H7 (cell line): ENCODE measurements around the gene SLC33A1. TPM values are rescaled to one million over a fixed set of nuclear protein-coding genes. Genes with fewer than 3 reads are reported as not detected.
"Not testable (repeated sequence)": the region's sequence is repeated elsewhere in the genome, so short reads cannot be mapped to it uniquely, and the experiment has no call there.

ENCODE experiments used
- DNase-seq: peaks from one replicate; pipeline ENCODE4 v3.0.0; 2012
- H3K27me3 ChIP-seq: 2 replicates; pipeline ENCODE4 v1.6.0; 2011; ENCODE audit warnings: mild to moderate bottlenecking, low read length; ENCODE audit not compliant: control insufficient read depth, insufficient read depth
- H3K36me3 ChIP-seq: replicated peaks from 2 replicates; pipeline ENCODE4 v1.5.1; 2011; ENCODE audit warnings: low read length; ENCODE audit not compliant: control insufficient read depth, insufficient read depth
- H3K4me3 ChIP-seq: 2 replicates; pipeline ENCODE4 v1.5.1; 2011; ENCODE audit warnings: low read depth, mild to moderate bottlenecking, control low read depth, low read length, moderate library complexity; ENCODE audit not compliant: insufficient read depth
- total RNA-seq: library from RNA; depleted of rRNA; stranded (reverse); fragments of >200 nt; shearing (Covaris generic); gene quantifications from 2 replicates; pipeline ENCODE4 v1.2.3, GENCODE V29; 2014

The SLC33A1 gene
- total RNA-seq, 1 experiment from 2014 or later = 22.9 TPM

DNA sequence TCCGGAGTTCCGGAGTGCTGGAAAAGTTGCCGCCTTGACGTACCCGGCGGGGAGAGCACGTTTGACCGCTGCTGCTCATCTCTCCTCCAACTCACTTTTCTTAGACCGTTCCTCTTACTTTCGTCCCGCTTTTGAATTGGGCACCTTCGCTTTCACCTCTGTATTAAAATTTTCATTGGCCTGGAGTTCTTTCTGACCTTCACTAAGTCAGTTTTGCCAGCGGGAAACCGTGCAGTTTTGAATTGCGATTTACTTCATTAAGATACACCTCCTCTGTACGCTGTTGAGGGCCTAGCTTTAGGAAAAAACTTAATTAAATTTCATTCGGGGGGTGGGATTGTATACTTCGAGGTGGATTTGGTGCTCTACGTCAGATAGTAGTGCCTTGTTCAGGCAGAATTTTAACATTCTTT, 17.5 kb upstream of the SLC33A1 start:
- H3K27me3 ChIP-seq = no peaks in the 10 kb centered on the region
- no peaks in the 10 kb centered on the region for H3K36me3 ChIP-seq
- peak overlapping the region; percentile 93 for H3K4me3 ChIP-seq
- DNase-seq = no peak

DNA sequence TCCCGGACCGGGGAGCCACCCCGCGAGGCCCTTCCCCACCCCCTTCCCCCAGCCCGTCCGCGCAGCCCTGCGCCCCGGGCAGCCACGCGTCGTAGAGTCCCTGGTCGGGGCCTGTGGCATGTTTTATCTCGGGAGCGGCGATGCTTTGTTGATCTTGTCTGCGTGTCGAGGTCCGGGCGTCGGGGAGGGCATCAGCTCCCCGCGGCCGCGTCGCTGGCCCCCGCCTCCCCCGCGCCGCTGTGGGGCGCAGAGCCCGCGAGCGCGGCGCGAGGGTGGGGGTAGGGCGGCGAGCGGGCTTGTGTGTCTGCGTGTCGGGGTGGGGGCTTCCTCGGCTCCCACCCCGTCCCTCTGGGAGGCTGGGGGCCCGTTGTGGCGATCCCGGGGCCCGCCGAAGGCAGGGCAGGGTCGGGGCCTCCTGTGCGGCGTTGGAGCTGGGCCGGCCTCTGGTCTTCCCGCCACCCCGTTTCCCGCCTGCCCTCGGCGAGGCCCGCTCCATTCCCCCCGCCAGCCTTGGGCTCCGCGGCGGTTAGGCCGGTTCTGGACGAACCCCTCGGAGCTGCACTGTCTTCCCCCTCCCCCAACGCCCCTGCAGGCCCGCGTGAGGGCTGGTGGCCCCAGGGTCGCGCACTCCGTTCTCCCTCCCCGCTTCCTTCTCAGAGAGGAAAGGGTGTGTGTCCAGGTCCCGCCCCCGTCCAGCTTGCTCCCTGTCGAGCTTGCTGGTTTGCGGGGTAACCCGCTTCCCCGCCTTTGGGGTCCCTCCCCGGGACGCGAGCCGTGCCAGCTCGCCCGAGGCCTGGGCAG, 16.9 kb upstream of the SLC33A1 start:
- no peaks in the 10 kb centered on the region for H3K36me3 ChIP-seq
- H3K27me3 ChIP-seq = no peaks in the 10 kb centered on the region
- DNase-seq = peak; percentile 75
- H3K4me3 ChIP-seq = peak overlapping the region; percentile 93

DNA sequence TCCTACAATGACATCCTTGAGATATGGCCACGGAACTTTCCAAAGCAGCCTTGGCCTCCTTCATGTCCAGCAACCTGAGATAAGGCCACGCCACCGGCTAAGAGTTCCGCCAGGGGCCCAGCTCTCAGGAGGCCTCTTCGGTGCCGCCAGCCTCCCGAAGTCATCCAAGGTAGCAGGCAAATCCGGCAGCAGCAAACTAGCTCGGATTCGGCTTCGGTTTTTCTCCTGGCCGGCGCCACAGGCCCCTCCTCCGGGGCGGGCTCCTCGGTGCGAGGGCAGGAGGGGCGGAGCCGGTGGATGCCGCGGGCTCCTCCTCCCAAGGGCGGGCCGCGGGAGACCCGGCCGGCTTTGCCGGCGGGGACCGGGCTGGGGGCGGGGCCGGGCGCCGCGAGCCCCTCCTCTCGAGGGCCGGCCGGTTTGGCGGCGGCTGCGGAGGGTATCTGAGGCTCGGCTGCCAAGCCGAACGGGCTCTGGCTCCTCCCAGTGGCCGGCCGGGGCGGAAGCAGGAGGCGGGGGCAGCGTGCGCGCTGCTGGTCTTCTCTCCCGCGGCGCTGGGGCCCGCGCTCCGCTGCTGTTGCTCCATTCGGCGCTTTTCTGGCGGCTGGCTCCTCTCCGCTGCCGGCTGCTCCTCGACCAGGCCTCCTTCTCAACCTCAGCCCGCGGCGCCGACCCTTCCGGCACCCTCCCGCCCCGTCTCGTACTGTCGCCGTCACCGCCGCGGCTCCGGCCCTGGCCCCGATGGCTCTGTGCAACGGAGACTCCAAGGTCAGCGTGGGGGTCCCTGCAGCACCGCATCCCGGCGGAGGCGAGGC, 16.1 kb upstream of the SLC33A1 start, which contains the start of gene GMPS:
Gene GMPS, plus strand, starts transcription at position 518 of the 812 bp plus-strand sequence. Its CDS starts 221 bp downstream, at position 739.
- DNase-seq = peak; percentile 98
- Histone ChIP-seq H3K36me3 (no peaks in the 10 kb centered on the region), H3K27me3 (no peaks in the 10 kb centered on the region), H3K4me3 (peak within 1 kb of the TSS; percentile 93)

DNA sequence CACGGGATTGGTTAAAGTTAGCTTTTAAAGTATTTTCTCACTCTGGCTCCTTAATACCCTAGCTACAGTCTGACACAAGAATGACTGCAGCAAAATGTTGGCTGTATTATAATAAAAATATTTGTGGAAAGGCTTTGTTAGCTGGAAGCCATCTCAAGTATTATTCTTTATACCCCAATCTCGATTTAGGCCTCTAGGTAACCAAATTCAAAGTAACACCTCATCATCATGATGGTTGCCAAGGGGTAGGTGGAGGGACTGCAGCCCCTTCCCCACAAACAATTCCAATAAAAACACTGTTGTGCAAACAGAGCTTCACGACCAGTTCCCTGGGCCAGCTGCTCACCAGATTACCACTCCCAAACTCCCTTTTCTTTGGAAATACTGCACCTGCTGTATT, 15.5 kb upstream of the SLC33A1 start:
- Histone ChIP-seq H3K4me3 (peak overlapping the region; percentile 17), H3K36me3 (no peaks in the 10 kb centered on the region), H3K27me3 (no peaks in the 10 kb centered on the region)
- DNase-seq = peak; percentile 38

DNA sequence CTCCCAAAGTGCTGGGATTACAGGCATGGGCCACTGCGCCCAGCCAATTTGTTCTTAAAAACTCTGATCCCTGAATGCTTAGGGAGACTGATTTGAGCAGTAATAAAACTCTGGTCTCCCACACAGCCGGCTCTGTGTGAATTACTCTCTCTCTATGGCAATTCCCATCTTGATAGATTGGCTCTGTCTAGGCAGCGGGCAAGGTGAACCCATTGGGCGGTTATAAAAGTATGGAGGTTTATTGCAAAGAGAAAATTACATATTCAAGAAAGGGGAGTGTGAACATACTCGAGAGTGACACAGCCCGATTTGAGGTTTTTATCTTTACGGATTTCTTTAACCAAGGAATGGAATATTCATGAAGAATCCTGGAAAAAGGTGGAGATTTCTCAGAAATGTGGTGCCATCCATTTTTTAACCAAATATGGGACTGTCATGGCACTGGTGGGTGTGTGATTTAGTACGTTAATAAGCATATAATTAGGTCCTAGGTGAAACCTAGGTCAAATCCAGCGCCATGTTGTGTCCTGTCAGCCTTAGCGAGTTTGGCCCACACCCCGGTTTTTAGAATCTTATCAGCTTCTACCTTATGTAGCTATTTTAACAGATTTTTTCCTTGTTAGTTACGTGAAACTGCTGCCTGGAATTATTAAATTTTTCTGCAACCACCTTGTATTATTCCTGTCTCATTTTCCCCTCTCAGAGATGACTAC, 9.0 kb upstream of the SLC33A1 start:
- no peak for DNase-seq
- no peak overlapping the region for H3K4me3 ChIP-seq
- no peaks in the 10 kb centered on the region for H3K36me3 ChIP-seq
- H3K27me3 ChIP-seq = no peaks in the 10 kb centered on the region

DNA sequence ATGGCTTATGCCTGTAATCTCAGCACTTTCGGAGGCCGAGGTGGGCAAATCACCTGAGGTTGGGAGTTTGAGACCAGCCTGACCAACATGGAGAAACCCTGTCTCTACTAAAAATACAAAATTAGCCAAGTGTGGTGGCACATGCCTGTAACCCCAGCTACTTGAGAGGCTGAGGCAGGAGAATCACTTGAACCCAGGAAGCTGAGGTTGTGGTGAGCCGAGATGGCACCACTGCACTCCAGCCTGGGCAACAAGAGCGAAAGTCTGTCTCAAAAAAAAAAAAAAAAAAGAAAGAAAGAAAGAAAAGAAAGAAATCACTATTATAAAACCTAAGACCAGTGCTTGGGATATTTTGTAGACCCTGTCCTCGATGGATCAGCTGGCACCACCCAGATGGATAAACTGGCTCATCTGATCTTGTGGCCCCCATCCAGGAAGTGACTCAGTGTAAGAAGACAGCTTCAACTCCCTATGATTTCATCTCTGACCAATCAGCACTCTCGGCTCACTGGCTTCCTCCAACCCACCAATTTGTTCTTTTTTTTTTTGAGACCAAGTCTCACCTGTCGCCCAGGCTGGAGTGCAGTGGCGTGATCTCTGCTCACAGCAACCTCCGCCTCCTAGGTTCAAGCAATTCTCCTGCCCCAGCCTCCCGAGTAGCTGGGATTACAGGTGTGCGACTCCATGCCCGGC, 8.2 kb upstream of the SLC33A1 start:
- H3K27me3 ChIP-seq, H3K36me3 ChIP-seq, DNase-seq, H3K4me3 ChIP-seq: not testable (repeated sequence)

DNA sequence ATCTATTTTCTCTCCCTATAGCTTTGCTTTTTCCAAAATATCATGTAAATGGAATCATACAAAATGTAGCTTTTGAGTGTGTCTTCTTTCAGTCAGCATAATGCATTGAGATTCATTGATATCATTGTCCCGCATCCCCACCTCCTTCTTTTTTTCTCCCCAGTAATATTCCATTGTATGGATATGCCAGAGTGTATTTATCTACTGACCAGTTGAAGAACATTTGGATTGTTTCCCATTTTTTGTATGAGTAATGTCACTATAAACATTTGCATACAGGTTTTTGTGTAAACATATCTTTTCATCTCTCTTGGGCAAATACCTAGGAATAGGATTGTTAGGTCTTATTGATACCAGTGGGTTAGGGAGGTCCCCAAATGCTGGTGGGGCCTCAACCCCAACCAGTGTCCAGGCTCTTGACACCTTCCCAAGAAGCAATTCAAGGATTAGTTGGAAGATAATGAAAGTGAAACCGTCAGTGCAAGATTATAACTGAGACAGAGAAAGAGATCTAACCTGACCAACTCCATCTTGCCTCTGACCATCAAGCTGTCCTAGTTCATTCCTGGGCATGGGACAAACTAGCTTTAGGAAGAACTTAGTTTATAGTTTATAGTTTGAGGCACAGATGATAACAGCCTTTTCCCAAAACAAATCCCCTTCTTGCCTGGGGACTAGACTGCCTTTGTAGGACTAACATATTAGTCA, 7.4 kb upstream of the SLC33A1 start:
- H3K27me3 ChIP-seq = no peaks in the 10 kb centered on the region
- DNase-seq = no peak
- no peak overlapping the region for H3K4me3 ChIP-seq
- no peaks in the 10 kb centered on the region for H3K36me3 ChIP-seq

DNA sequence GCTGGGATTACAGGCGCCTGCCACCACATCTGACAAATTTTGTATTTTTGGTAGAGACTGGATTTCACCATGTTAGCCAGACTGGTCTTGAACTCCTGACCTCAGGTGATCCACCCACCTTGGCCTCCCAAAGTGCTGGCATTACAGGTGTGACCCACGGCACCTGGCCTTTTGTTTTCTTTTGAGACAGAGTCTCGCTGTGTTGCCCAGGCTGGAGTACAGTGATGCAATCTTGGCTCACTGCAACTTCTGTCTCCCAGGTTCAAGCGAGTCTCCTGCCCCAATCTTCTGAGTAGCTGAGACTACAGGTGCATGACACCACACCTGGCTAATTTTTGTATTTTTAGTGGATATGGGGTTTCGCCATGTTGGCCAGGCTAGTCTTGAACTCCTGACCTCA, 6.2 kb upstream of the SLC33A1 start:
- not testable (repeated sequence) for DNase-seq, H3K4me3 ChIP-seq, H3K36me3 ChIP-seq, H3K27me3 ChIP-seq

DNA sequence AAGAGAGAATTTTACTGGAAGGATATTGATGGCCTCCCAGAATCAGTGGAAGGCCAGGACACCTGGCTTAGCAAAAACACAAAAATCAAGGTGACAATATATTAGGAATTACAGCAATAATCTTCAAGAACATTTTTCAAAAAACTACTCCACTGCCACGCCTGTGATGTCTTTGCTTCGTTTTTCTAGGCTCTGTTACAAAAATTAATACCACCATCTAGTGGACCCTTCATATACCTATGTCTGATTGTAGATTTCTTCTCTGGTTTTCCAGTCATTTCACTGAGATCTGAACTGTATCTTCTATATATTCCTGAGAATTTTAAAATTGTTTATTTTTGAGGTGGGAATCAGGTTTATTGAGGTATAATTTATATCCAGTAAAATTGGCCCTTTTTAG, 5.6 kb upstream of the SLC33A1 start:
- Histone ChIP-seq H3K4me3 (no peak overlapping the region), H3K36me3 (no peaks in the 10 kb centered on the region), H3K27me3 (no peaks in the 10 kb centered on the region)
- no peak for DNase-seq

DNA sequence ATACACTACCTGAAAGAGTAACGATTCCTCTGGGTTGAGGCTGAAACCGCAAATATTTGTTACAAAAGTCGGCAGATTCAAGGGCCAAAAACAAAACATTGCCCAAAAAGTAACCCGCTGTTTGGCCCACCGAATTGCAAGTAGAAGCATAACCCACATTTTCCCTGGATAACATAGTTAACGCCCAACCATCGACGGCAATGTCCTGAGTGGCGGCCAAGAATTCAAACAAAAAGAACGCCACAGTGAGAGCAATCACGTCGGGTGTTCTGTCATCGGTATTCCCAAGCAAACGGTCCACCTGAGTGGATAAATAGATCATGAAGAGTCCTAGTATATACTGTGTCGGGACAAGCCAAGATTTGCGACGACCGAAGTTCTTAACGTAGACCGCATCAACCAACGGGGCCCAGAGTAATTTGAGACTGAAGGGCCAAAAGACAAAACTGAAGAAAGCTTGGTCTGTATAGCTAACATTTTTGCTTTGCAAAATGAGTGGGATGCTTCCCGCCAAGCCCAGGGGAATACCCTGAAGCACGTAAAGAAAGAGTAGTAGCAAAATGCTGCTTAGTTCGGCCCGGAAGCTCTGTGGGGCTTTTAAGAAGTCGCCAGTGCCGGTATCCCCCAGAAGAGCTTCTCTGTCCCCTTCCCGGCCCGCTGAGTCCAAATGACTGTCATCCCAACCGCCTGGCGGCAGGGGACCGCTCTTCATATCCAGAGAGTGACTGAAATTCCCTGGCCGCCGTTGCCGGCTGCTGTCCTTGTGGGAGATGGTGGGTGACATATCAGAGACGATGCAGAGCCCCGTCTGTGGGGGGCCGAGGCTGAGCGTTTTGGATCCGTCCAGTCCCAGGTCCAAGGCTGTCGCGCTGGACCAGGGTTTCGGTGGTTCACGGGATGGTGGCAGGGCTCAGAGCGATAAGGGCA, 750 bp downstream of the SLC33A1 start:
- DNase-seq = no peak
- H3K4me3 ChIP-seq = peak overlapping the region; percentile 89
- H3K36me3 ChIP-seq = no peaks in the 10 kb centered on the region
- no peaks in the 10 kb centered on the region for H3K27me3 ChIP-seq

DNA sequence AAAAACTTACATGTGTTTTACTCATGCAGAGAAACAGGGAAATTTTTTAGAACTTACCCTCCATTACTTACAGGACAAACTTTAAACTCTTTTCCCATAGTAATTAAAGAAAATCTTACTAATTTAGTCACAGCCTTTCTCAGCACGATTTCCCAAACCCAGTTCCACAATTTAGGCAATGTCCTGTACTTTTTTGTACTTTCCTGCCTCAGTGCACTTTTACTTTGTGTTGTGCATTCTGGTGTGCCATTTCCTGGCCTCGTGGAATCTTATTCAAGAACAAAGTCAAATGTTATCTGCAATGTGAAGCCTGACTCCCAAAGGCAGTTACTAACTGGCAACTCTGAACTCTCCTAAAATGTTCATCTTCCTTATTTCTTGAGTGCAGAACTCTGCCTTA, 1.9 kb downstream of the SLC33A1 start:
- Histone ChIP-seq H3K27me3 (no peaks in the 10 kb centered on the region), H3K36me3 (no peaks in the 10 kb centered on the region), H3K4me3 (peak overlapping the region; percentile 89)
- DNase-seq = no peak

DNA sequence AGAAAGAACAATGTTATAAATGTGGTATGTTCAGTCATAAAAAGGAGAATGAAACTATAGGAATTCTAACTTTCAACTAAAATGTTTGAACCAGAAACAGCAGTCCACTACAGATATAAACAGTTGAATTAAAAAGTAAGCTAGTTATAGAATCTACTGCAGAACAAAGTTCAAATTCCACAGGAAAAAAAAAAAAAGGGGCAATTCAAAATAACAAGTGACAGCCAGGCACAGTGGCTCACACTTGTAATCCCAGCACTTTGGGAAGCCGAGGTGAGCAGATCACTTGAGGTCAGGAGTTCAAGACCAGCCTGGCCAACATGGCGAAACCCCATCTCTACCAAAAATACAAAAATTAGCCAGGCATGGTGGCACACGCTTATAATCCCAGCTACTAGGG, 4.8 kb downstream of the SLC33A1 start:
- H3K36me3 ChIP-seq, H3K27me3 ChIP-seq, DNase-seq, H3K4me3 ChIP-seq: not testable (repeated sequence)

DNA sequence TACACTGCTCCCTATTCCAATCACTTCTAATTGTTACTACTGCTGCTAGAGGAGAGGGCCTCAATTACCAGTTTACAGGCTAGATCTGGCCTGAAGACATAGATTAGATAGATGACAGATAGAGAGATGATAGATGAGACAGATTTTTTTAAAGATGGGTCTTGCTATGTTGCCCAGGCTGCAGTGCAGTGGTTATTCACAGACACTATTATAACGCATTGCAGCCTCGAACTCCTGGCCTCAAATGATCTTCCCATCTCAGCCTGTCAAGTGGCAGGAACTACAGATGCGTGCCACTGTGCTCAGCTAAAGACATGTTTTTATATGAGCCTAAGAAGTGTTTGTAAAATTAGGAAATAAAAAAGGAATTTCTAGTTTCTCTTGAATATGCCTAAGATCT, 6.2 kb downstream of the SLC33A1 start:
- no peak overlapping the region for H3K4me3 ChIP-seq
- H3K36me3 ChIP-seq = no peaks in the 10 kb centered on the region
- H3K27me3 ChIP-seq = no peaks in the 10 kb centered on the region
- DNase-seq = no peak
